HUDEP-2 (cell line): ENCODE data around the gene DIAPH2.
"Not testable (repeated sequence)": the region's sequence is repeated elsewhere in the genome, so short reads cannot be mapped to it uniquely, and the experiment has no call there.

Experiments
- DNase-seq, 76 experiments: peaks; one replicate each; lab custom pipeline; 2025; ENCODE audit not compliant: unreplicated experiment in 76 of 76; lab: John Stamatoyannopoulos, UW

Gene DIAPH2

DNA sequence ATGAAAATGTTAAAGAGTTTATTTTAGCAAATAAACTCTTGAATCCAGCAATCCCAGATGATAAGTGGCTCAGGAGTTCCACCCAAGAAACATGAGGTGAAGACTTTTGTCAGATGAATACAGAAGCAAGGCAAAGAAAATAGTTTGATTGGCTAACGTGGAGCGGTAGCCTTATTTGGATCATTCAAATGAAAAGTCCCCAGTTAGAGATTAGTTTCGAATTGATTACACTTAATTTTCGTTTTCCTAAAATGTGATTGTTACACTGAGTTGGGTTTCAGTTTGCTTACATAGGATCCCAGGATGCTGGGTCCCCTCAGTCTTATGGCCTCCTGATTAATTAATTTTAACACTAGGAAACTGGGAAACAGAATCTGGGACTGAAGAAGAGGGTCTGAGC lies 122.7 kb downstream of the DIAPH2 start:
- no peak for DNase-seq

GRCh38 chrX:96820935-96821334 lies 136.3 kb downstream of the DIAPH2 start:
- DNase-seq, result no peak

DNA sequence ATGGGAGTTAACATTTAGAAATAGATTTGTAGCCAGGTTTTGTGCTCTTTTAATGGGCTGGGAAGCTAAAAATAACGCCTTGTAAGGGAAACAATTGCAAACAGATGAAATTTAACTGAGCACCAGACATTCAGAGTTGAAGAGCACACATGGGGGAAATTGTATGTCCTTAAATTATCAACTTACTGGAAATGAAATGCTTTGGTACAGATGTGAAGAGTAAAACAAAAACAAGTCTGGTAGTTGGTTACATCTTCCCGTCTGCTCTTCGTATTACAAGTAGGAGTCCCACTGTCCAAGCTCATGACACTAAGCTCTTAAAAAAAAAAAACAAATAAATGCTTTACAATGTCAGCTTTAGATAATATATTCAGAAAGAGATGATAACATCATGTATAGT lies 139.5 kb downstream of the DIAPH2 start:
- no peak for DNase-seq

- no peak for DNase-seq
Observed at GRCh38 chrX:96833333-96833732, 148.7 kb downstream of the DIAPH2 start.

DNA sequence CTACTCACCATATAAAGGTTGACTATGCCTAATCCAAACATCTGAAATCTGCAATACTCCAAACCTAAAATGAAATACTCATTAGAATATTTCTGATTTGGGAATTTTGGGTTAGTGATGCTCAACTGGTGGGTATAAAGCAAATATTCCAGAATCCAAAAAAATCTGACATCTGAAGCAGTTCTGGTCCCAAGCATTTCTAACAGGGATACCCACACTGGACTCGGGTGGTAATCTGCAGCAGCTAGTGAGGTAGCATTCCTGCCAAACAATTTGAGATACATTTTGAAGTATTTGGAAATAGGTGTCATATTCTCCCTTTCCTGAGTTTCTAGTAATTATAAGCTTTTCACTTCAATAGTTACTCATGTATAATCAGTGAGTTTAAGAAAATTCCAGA lies 149.5 kb downstream of the DIAPH2 start:
- no peak for DNase-seq

DNA sequence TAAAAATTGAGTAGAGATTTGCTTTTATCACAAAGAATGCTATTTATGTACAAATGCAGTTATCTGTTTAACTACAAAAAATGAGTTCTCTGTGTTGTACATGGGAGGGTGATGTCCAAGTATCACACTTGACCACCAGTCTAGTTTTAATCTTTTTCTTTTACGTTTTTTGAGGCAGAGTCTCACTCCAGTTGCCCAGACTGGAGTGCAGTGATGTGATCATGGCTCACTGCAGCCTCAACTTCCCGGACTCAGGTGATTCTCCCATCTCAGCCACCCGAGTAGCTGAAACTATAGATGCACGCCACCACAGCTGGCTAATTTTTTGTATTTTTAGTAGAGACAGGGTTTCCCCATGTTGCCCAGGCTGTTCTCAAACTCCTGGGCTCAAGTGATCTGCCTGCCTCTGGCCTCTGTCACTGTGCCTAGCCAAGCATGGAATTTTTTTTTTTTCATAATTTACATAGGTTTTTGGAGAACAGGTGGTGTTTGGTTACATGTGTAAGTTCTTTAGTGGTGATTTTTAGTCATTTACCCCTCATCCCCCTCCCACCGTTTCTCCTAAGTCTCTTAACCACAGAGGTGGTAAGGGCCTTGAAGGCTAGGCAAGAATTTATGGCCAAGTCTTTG lies 151.1 kb downstream of the DIAPH2 start:
- no peak for DNase-seq

GRCh38 chrX:96837808-96838207 lies 153.2 kb downstream of the DIAPH2 start:
- DNase-seq, result no peak

- no peak for DNase-seq
Observed at GRCh38 chrX:96838537-96838936, 153.9 kb downstream of the DIAPH2 start.

DNA sequence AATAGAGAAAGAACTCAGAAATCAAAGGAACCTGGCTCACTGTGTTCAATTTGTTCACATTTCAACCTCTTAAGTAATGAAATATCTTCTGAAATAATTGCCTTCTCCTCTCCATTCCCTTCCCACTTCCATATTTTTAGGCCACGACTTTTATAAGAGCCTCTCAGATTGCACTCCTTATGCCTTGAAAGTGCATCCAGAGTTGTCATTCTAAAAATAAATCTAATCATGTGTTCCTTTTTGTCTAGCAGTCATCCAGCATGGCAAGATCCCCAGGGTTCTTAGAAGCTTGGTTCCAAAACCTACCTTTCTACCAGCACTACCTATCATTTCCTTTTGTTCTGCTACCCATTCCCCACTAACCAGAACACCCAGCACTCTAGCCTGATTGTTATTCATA lies 156.7 kb downstream of the DIAPH2 start:
- DNase-seq, result no peak

DNA sequence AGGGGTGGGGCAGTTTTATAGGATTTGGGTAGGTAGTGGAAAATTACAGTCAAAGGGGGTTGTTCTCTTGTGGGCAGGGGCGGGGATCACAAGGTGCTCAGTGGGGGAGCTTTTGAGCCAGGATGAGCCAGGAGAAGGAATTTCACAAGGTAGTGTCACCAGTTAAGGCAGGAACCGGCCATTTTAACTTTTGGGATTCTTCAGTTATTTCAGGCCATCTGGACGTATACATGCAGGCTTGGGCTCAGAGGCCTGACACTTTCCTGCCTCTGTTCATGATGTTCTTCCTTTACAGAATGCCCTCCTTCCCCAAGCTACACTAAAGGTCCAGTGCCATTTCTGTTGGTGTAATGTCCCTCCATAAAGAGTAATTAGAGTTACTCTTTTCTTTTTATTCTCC lies 157.2 kb downstream of the DIAPH2 start:
- DNase-seq, result not testable (repeated sequence)

- no peak for DNase-seq
Observed at GRCh38 chrX:96843566-96843965, 158.9 kb downstream of the DIAPH2 start.

GRCh38 chrX:96846841-96847240 lies 162.2 kb downstream of the DIAPH2 start:
- DNase-seq, result no peak

- DNase-seq, result not testable (repeated sequence)
Observed at GRCh38 chrX:96859422-96859821, 174.8 kb downstream of the DIAPH2 start.

DNA sequence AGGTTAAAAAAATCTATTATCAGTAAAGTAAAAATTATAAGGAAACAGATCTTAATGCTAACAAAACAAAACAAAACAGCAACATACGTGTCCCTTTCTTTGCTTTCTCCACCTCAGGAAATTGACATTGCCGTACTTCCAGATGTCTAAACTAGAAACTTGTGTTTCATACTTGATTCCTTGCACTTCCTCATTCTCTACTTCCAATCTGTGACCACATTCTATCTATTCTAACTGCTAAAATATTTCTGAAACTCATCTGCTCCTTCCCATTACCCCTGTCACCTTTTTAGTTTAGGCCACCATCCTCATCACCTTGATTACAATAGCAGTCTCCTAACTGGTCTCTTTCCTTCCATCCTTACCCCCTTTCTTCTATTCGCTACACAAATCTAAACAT lies 176.6 kb downstream of the DIAPH2 start:
- DNase-seq, result no peak

- no peak for DNase-seq
Observed at GRCh38 chrX:96861661-96862060, 177.0 kb downstream of the DIAPH2 start.

- DNase-seq, result no peak
Observed at GRCh38 chrX:96883608-96884007, 199.0 kb downstream of the DIAPH2 start, which contains the start of gene RPA4. Gene RPA4 (plus strand): TSS chrX:96883908. CDS start chrX:96884311, 403 bp downstream.

DNA sequence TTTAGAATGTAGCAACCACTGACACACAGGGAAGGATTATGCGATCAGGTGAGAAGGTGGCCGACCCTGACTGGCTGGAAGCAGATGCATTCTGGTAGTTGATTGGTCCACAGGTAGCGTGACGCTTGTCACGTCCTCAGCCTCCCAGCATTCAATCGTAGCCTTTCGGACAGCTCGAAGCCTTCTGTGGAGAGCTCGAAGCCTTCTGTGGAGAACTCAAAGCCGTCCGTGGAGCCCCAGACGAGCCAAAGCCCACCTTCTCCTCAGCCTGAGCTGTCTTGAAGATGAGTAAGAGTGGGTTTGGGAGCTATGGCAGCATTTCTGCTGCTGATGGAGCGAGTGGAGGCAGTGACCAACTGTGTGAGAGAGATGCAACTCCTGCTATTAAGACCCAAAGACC lies 199.4 kb downstream of the DIAPH2 start:
- DNase-seq, result peak in 1 of 76 experiments; percentile 0

DNA sequence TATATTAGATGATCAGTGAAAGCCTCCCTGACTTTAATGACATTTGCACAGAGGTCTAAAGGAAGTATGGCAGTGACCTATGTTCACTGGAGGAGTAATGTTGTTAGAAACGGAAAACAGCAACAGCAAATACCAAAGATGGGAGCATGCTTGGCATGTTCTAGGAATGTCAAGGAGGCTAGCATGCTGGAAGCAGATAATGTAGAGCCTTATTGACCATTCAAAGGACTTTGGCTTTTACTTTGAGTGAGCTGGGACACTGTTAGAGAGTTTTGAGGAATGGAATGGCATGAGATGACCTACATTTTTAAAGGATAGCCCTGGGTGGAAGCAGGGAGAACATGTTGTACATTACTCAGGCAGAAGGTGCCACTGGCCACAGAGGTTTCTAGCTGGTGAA lies 205.1 kb downstream of the DIAPH2 start:
- no peak for DNase-seq

- no peak for DNase-seq
Observed at GRCh38 chrX:96906741-96907140, 222.1 kb downstream of the DIAPH2 start.

- DNase-seq, result no peak
Observed at GRCh38 chrX:96907516-96908272, 223.1 kb downstream of the DIAPH2 start.

DNA sequence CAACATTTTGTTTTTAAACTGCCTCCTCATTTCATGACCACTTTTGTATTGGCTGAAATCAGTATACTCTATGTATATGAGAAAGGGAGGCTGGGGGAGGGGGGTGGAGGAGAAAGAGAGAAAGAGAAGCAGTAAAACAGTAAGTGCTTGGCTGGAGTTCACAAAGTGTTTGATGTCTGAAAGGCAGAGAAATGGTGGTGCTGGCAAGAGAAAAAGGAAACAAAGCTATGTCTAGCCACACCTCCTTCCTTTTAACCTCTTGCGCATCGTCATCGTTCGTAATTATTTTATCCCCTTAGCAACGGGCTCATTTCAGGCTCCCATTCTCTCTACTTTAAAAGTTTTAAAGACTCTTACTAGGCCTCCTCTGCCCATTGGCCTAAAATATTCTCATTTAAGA lies 224.6 kb downstream of the DIAPH2 start:
- DNase-seq, result no peak

DNA sequence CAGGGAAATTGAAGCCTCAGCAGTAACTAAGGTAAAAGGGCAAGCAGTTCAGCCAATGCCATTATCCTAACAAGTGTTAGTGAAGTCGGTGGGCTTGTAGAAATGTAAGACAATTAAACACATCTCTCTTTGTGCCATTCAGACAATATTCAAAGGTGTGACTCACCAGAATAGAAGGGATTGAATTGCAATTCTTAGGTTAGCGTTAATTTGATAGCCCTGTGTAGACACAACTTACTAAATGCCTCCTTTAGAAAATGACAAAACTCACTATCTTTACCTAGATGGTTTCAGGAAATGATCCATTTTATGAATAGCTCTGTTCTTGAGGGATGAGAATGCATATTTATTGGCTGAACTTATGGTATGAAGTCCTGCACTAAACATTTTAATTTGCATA lies 234.2 kb downstream of the DIAPH2 start:
- DNase-seq, result no peak
